ENCODE results near the gene PLCG2.

Gene PLCG2

DNA sequence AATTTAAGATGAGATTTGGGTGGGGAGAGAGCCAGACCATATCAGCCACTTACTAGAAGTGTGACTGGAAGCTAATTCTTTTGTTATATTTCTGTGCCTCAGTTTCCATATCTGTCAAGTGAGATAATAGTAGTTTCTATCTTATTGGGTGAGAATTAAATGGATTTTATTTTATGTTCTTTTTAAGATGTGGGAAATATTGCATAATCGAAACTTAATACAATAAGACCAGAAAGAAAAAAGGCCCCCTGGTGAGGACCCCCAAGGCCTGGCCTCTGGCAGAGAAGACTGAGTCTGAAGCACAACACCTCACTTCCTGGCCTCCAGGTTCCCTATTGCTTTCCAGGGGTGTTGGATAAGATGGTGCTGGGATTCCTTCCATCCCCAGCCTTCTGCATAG, 13.7 kb downstream of the PLCG2 start:
- Histone ChIP-seq H3K4me3 (ENCODE audit: low read depth in 1 of 2, low read length in 1 of 2) (no peak overlapping the region), H3K27ac (peak overlapping the region; percentile 57), H3K4me1 (ENCODE audit: control insufficient read depth in 1 of 2, insufficient read depth in 1 of 2, low read depth in 1 of 2, low read length in 1 of 2) (peaks cover 35 to 59% of the 10 kb centered on the region in 2 experiments), H3K9me3 (no peaks in the 10 kb centered on the region), H3K36me3 (peaks cover 73% of the 10 kb centered on the region), H3K27me3 (no peaks in the 10 kb centered on the region)
- TF ChIP-seq, protein P1, sequence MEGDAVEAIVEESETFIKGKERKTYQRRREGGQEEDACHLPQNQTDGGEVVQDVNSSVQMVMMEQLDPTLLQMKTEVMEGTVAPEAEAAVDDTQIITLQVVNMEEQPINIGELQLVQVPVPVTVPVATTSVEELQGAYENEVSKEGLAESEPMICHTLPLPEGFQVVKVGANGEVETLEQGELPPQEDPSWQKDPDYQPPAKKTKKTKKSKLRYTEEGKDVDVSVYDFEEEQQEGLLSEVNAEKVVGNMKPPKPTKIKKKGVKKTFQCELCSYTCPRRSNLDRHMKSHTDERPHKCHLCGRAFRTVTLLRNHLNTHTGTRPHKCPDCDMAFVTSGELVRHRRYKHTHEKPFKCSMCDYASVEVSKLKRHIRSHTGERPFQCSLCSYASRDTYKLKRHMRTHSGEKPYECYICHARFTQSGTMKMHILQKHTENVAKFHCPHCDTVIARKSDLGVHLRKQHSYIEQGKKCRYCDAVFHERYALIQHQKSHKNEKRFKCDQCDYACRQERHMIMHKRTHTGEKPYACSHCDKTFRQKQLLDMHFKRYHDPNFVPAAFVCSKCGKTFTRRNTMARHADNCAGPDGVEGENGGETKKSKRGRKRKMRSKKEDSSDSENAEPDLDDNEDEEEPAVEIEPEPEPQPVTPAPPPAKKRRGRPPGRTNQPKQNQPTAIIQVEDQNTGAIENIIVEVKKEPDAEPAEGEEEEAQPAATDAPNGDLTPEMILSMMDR (IDR thresholded peaks at IDR 0.05): no peak

DNA sequence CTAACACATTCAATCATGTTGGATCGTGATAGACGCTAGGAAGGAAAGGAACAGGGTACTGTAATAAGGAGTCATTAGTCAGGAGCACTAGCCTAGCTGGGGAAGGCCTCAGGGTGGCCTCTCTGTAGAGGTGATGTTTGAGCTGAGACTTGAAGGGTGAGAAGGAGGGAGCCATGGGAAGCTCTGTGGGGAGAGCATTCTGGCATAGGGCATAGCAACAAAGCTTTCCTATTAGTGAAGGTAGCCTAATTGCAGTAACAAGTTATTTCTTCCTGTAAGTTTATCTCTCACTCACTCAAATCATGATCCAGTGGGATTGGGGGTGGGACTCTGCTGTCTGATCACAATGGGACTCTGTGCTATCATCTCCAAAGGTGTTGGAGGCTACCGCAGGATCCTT, 16.1 kb downstream of the PLCG2 start:
- H3K4me1 ChIP-seq (ENCODE audit: control insufficient read depth in 1 of 2, insufficient read depth in 1 of 2, low read depth in 1 of 2, low read length in 1 of 2): peaks cover 58 to 76% of the 10 kb centered on the region in 2 experiments
- H3K4me3 ChIP-seq (ENCODE audit: low read depth in 1 of 2, low read length in 1 of 2): peak overlapping the region in 1 of 2 experiments; percentile 30
- H3K27ac ChIP-seq: peak overlapping the region; percentile 94
- no peaks in the 10 kb centered on the region for H3K9me3 ChIP-seq
- H3K27me3 ChIP-seq: no peaks in the 10 kb centered on the region
- TF ChIP-seq, protein P1 (IDR thresholded peaks at IDR 0.05): no peak
- H3K36me3 ChIP-seq: peaks cover 50% of the 10 kb centered on the region

DNA sequence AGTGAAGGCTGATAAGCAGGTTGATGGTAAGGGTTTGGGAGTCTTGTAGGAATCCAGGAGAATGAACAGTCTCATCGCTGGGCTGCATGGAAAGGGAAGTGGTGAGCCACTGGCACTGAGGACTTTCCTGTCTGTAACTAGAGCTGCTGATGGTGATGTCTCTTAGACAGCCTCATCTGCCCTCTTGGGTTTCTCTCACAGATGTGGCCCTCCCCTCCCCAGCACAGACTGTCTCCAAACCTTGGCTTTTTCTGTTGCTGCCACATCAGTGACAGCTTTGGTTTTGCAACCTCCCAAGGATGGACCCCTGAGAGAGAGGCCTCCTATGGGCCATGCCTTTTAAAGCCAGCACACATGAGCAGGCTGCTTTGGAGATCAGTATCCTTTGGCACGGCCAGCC, 16.9 kb downstream of the PLCG2 start:
- H3K27me3 ChIP-seq: no peaks in the 10 kb centered on the region
- TF ChIP-seq, protein P1 (IDR thresholded peaks at IDR 0.05): no peak
- H3K9me3 ChIP-seq: no peaks in the 10 kb centered on the region
- H3K4me3 ChIP-seq (ENCODE audit: low read depth in 1 of 2, low read length in 1 of 2): peak overlapping the region in 1 of 2 experiments; percentile 30
- H3K36me3 ChIP-seq: peaks cover 41% of the 10 kb centered on the region
- H3K27ac ChIP-seq: peak overlapping the region; percentile 94
- peaks cover 66 to 73% of the 10 kb centered on the region in 2 experiments for H3K4me1 ChIP-seq (ENCODE audit: control insufficient read depth in 1 of 2, insufficient read depth in 1 of 2, low read depth in 1 of 2, low read length in 1 of 2)

DNA sequence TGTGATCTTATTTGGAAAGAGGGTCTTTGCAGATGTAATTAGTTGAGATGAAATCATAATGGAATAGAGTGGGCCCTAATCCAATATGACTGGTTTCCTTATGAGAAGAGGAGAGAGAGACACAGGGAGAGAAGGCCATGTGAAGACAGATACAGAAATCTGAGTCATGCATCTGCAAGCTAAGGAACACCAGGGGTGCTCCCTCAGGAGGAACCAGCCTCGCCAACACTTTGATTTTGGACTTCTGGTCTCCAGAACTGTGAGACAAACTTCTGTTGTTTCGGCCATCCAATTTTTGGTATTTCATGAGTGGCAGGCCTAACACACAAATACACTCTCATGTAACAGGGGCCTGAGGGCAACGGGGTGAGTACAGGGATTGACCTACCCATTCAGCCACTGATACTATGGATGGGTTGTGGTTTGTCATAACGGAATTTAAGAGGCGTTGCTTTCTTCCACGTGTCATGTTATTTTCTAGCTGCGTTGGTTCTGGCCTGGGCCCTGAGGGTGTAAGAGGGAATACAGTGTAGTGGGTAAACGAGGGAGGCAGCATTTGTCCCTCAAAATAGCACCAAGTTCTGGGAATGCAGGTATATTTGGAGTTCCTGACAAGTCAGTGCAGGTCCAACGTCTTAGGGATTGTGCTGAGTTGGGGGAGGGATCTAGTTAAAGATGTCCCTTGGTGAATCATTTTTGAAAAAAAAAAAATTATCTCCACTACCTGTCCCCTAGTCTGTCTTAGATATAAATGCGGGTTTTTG, 17.7 kb downstream of the PLCG2 start:
- Histone ChIP-seq H3K4me3 (ENCODE audit: low read depth in 1 of 2, low read length in 1 of 2) (peak overlapping the region in 1 of 2 experiments; percentile 46), H3K4me1 (ENCODE audit: control insufficient read depth in 1 of 2, insufficient read depth in 1 of 2, low read depth in 1 of 2, low read length in 1 of 2) (peaks cover 68 to 71% of the 10 kb centered on the region in 2 experiments), H3K36me3 (peaks cover 34% of the 10 kb centered on the region), H3K27ac (peak overlapping the region; percentile 94), H3K27me3 (no peaks in the 10 kb centered on the region), H3K9me3 (no peaks in the 10 kb centered on the region)
- TF ChIP-seq, protein P1 (IDR thresholded peaks at IDR 0.05): no peak

DNA sequence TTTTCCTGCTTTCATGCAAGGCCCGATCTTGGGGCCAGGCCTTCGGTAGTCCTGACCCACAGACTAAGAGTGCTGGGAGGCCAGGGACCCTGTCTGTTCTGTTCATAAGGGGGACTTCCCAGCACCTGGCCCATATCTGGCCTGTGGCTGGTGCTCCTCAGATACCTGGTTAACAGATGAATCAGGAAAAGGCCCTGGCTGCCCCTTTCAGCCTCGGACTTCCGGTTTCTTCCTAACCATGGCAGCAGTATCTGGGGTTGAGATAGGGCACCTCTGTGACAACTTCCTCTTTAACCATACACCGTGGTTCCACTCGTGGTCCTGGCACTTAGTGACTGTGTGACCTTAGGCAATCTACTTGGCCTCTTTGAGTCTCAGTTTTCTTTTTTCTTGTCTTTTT, 18.4 kb downstream of the PLCG2 start:
- Histone ChIP-seq H3K4me3 (ENCODE audit: low read depth in 1 of 2, low read length in 1 of 2) (peak overlapping the region in 1 of 2 experiments; percentile 46), H3K4me1 (ENCODE audit: control insufficient read depth in 1 of 2, insufficient read depth in 1 of 2, low read depth in 1 of 2, low read length in 1 of 2) (peaks cover 70 to 73% of the 10 kb centered on the region in 2 experiments), H3K9me3 (no peaks in the 10 kb centered on the region), H3K27ac (peak overlapping the region; percentile 94), H3K36me3 (peaks cover 30% of the 10 kb centered on the region), H3K27me3 (no peaks in the 10 kb centered on the region)
- TF ChIP-seq, protein P1 (IDR thresholded peaks at IDR 0.05): no peak

Data from neutrophil (primary cell).